GM12891 (cell line): ENCODE data around the gene THSD4.

Experiments
- POLR2A ChIP-seq: IDR thresholded peaks from 2 replicates; pipeline ENCODE4 v1.6.1; 2011; ENCODE audit warnings: low read depth, low read length, control low read depth
- POLR2AphosphoS5 ChIP-seq: IDR thresholded peaks from 2 replicates; pipeline ENCODE4 v1.6.1; 2011; ENCODE audit warnings: low read depth, low read length, control low read depth
- POU2F2 ChIP-seq: IDR thresholded peaks from 2 replicates; pipeline ENCODE4 v1.6.1; 2011; ENCODE audit warnings: low read depth, mild to moderate bottlenecking, control low read depth, low read length, moderate library complexity
- SPI1 ChIP-seq: IDR thresholded peaks from 2 replicates; pipeline ENCODE4 v1.6.1; 2011; ENCODE audit warnings: low read depth, low read length, control low read depth
- TAF1 ChIP-seq: IDR thresholded peaks from 2 replicates; pipeline ENCODE4 v1.6.1; 2011; ENCODE audit warnings: low read depth, low read length, control low read depth

- TF ChIP-seq POLR2AphosphoS5 (no peak), POLR2A (no peak), TAF1 (no peak), SPI1 (no peak), POU2F2 (no peak)
These were observed 691.9 kb downstream of the THSD4 start for GRCh38 chr15:71807125-71807629.
